ENCODE measurements around the gene EMC9. TPM values are rescaled to one million over a fixed set of nuclear protein-coding genes. Genes with fewer than 3 reads are reported as not detected.

EMC9 gene
- total RNA-seq, 1 experiment from 2014 or later: 42.0 TPM

DNA sequence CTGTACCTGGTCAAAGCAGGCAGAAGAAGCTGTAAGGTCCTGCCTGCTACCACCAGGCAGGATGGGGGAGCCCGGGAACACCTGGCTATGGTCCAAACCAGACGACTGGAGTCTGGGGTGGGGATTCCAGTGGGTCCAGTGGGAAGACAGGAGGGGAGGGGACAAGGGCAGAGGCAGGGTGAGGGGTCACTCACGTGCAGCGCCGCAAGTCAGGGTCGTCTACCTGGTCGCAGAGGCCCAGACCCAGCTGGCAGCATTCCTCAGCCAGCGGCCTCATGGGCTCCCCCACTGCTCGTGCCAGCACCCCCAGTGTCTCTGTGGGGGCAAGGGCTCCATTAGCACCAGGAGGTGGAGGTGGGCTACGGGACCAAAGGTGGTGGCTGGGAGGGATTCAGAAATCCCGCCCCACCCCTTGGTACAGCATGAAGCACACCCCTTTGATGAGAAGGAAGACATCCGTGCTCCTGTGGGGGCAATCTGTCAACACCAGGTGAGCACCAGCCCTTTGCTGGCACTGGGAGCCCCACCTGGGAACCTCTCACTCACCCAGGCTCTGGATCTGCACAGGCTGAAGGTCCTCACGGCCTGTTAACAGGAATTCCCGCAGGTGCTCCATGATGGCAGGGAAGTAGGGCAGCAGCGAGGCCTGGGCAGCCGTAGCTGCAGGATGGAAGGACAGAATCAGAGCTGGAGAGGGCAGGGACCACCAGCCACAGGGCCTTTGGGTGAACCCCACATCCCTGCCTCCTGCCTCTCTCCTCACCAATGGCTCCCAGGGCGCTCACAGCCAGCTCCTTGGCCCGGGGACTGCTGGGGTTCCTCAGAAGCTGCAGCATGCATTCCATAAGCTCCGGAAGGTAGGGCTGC, 42.9 kb upstream of the EMC9 start:
- H3K9ac ChIP-seq (ENCODE audit: low read length): no peak overlapping the region
- peaks cover 37% of the 10 kb centered on the region for H3K79me2 ChIP-seq (ENCODE audit: insufficient read depth, low read length)
- H3K27ac ChIP-seq (ENCODE audit: low read depth, low read length): no peak overlapping the region
- ATAC-seq: no peak
- DNase-seq (ENCODE audit: low read depth, low spot score): no peak
- H3K36me3 ChIP-seq (ENCODE audit: control insufficient read depth in 1 of 2, insufficient read depth in 2 of 2, low read length in 2 of 2): peaks cover 40 to 59% of the 10 kb centered on the region in 2 experiments; a peak in 3 of 4 replicates
- H3K4me3 ChIP-seq (replicated peaks in 1 of 2; ENCODE audit: low read depth in 1 of 2, low read length in 2 of 2): no peak overlapping the region
- H3K4me2 ChIP-seq (ENCODE audit: low read length): no peak overlapping the region
- BruUV-seq (replicated peaks): no TSS peak
- RAD21 ChIA-PET (ENCODE audit: low non-redundant PET in 1 of 2, low total read pairs in 2 of 2, uncharacterized antibody in 2 of 2, unreplicated experiment in 2 of 2): no interaction called here
- no peaks in the 10 kb centered on the region for H3K9me2 ChIP-seq (ENCODE audit: insufficient read depth)
- CTCF ChIA-PET: no interaction called here
- no peak overlapping the region for H2AFZ ChIP-seq (ENCODE audit: low read depth, low read length, poor library complexity, severe bottlenecking)
- H3K9me3 ChIP-seq (ENCODE audit: control insufficient read depth in 1 of 2, insufficient read depth in 1 of 2, low read depth in 1 of 2, low read length in 2 of 2): no peaks in the 10 kb centered on the region
- H3K4me1 ChIP-seq (ENCODE audit: control insufficient read depth in 1 of 2, insufficient read depth in 2 of 2, low read length in 2 of 2): peaks cover 11 to 13% of the 10 kb centered on the region in 2 experiments
- TF ChIP-seq, protein P1, sequence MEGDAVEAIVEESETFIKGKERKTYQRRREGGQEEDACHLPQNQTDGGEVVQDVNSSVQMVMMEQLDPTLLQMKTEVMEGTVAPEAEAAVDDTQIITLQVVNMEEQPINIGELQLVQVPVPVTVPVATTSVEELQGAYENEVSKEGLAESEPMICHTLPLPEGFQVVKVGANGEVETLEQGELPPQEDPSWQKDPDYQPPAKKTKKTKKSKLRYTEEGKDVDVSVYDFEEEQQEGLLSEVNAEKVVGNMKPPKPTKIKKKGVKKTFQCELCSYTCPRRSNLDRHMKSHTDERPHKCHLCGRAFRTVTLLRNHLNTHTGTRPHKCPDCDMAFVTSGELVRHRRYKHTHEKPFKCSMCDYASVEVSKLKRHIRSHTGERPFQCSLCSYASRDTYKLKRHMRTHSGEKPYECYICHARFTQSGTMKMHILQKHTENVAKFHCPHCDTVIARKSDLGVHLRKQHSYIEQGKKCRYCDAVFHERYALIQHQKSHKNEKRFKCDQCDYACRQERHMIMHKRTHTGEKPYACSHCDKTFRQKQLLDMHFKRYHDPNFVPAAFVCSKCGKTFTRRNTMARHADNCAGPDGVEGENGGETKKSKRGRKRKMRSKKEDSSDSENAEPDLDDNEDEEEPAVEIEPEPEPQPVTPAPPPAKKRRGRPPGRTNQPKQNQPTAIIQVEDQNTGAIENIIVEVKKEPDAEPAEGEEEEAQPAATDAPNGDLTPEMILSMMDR (IDR thresholded peaks at IDR 0.05 in 2 of 3, conservative IDR thresholded peaks at IDR 0.05 in 1 of 3; ENCODE audit: borderline replicate concordance in 1 of 3, insufficient read depth in 1 of 3, low read depth in 2 of 3, low read length in 2 of 3): no peak
- TF ChIP-seq, protein P2, sequence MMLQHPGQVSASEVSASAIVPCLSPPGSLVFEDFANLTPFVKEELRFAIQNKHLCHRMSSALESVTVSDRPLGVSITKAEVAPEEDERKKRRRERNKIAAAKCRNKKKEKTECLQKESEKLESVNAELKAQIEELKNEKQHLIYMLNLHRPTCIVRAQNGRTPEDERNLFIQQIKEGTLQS (IDR thresholded peaks at IDR 0.05): no peak
- TF ChIP-seq EZH2phosphoT487 (IDR thresholded peaks at IDR 0.05; ENCODE audit: borderline replicate concordance) (no peak), EGR1 (IDR thresholded peaks at IDR 0.05; ENCODE audit: low read depth) (no peak), TCF7L2 (IDR thresholded peaks at IDR 0.05; ENCODE audit: borderline replicate concordance, extremely low read depth, insufficient read depth, insufficient read length) (no peak), JUND (IDR thresholded peaks at IDR 0.05) (no peak), POLR2A (IDR thresholded peaks at IDR 0.05; ENCODE audit: borderline replicate concordance, extremely low read depth, insufficient read depth, insufficient read length) (no peak), SIN3A (IDR thresholded peaks at IDR 0.05; ENCODE audit: low read depth) (no peak), CEBPB (IDR thresholded peaks at IDR 0.05; ENCODE audit: low read depth) (no peak), SP1 (IDR thresholded peaks at IDR 0.05; ENCODE audit: low read depth) (no peak), FOSL1 (IDR thresholded peaks at IDR 0.05; ENCODE audit: low read depth) (no peak)
- TF ChIP-seq, protein P3, sequence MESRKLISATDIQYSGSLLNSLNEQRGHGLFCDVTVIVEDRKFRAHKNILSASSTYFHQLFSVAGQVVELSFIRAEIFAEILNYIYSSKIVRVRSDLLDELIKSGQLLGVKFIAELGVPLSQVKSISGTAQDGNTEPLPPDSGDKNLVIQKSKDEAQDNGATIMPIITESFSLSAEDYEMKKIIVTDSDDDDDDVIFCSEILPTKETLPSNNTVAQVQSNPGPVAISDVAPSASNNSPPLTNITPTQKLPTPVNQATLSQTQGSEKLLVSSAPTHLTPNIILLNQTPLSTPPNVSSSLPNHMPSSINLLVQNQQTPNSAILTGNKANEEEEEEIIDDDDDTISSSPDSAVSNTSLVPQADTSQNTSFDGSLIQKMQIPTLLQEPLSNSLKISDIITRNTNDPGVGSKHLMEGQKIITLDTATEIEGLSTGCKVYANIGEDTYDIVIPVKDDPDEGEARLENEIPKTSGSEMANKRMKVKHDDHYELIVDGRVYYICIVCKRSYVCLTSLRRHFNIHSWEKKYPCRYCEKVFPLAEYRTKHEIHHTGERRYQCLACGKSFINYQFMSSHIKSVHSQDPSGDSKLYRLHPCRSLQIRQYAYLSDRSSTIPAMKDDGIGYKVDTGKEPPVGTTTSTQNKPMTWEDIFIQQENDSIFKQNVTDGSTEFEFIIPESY (IDR thresholded peaks at IDR 0.05; ENCODE audit: extremely low read depth, insufficient replicate concordance, low read length): no peak
- TF ChIP-seq, protein P4, sequence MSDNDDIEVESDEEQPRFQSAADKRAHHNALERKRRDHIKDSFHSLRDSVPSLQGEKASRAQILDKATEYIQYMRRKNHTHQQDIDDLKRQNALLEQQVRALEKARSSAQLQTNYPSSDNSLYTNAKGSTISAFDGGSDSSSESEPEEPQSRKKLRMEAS (IDR thresholded peaks at IDR 0.05): no peak
- intact Hi-C loops (cut with micrococcal nuclease): no loop called here
- H3K27me3 ChIP-seq (ENCODE audit: insufficient read depth, low read length): no peaks in the 10 kb centered on the region
- no peaks in the 10 kb centered on the region for H4K20me1 ChIP-seq (ENCODE audit: insufficient read depth)
- POLR2A ChIA-PET: no interaction called here
